EH (cell line): ENCODE measurements around the gene MYRFL.
"Not testable (repeated sequence)": the region's sequence is repeated elsewhere in the genome, so short reads cannot be mapped to it uniquely, and the experiment has no call there.

ENCODE experiments used
- DNase-seq: peaks from one replicate; pipeline ENCODE4 v3.0.0-alpha.2; 2015; ENCODE audit warnings: low read depth

The MYRFL gene

DNA sequence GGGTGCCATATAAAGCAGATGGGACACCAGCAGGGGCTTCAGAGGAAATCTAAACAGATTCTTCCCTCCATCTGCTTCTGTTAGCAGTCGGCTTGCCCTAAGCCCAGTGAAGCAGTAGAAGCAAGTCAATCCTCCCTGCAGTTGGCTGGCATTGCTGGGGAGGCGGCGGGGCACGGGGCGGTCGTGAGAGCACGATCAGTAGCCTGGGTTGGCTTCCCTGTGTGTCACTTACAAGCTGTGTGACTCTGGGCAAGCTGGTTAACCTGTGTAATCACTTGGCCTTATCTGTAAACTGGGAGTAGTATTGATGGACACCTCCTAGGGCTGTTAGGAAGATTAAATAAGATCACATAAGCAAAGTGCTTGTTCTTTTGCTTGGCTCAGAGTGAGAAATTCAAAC lies 19.4 kb downstream of the MYRFL start:
- DNase-seq, result no peak

DNA sequence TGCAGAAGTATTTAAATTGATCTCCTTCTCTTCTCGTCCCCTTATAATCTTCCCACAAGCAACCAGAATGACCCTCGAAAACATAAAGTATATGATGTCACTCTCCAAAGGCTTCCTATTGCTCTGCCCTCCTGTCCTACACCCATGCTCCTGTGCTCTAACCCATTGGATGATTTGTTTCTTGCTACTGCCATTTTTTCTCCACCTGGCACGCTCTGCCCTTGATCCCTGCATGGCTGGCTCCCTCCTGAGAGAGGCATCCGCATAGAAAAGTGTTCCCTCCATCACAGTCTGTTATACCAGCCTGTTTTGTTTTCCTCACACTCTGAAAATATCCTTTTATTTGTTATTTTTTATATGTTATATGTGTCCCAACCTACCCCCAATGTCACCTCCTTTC lies 19.8 kb downstream of the MYRFL start:
- DNase-seq, result no peak

DNA sequence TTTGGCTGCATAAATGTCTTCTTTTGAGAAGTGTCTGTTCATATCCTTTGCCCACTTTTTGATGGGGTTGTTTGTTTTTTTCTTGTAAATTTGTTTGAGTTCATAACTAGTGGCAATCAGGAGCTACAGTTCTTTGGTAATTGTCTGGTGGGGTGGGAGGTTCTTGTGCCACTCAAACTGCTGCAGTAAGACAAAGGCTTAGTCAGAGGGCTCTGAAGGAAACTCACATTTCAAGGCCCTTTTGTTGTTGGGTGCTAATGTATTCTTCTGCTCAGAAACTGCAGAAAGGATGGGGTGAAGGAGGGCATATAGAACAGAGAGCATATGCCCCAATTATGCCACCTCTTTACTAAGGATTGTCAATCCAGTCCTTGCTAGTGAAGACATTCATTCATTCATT lies 21.9 kb downstream of the MYRFL start:
- no peak for DNase-seq

GRCh38 chr12:69851976-69852375 lies 26.9 kb downstream of the MYRFL start:
- DNase-seq, result peak; percentile 11

DNA sequence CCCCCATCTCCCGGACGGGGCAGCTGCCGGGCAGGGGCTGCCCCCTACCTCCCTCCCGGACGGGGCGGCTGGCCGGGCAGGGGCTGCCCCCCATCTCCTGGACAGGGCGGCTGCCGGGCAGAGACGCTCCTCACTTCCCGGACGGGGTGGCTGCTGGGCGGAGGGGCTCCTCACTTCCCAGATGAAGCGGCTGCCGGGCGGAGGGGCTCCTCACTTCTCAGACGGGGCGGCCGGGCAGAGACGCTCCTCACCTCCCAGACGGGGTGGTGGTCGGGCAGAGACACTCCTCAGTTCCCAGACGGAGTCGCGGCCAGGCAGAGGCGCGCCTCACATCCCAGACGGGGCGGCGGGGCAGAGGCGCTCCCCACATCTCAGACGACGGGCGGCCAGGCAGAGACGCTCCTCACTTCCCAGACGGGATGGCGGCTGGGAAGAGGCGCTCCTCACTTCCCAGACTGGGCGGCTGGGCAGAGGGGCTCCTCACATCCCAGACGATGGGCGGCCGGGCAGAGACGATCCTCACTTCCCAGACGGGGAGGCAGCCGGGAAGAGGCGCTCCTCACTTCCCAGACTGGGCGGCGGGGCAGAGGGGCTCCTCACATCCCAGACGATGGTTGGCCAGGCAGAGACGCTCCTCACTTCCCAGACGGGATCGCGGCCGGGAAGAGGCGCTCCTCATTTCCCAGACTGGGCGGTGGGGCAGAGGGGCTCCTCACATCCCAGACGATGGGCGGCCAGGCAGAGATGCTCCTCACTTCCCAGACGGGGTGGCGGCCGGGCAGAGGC lies 28.3 kb downstream of the MYRFL start:
- DNase-seq, result not testable (repeated sequence)

GRCh38 chr12:69866698-69867097 lies 41.7 kb downstream of the MYRFL start:
- no peak for DNase-seq

DNA sequence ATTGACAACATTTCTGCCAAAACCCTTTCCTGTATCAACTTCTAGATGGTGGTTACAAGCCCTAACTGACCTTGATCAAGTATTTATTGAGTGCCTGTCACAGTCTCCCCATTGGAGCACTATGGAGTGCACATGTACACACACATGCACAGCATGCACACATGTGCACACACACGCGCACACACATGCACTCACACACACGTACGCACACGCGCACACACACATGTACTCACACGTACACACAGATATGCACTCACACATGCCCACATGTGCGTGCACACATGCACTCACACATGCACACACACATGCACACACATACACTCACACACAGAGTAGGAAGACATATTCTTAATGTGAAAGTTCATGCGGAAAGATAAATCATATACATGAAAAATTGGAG lies 43.7 kb downstream of the MYRFL start:
- DNase-seq, result no peak

GRCh38 chr12:69872804-69873203 lies 47.8 kb downstream of the MYRFL start:
- DNase-seq, result no peak

DNA sequence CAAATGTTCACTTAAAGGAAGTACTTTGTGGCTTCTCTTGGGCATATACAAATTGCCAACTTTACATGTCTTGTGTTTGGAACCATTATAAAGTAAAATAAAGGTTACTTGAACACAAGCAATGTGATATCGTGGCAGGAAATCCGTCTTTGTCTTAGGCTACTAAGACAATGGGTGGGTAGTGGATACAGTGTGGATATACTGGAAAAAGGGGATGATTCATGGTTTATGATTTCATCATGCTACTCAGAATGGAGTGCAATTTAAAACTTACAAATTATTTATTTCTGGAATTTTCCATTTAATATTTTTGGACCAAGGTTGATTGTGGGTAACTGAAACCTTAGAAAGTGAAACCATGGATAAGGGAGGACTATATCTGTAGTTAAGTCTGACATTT lies 48.4 kb downstream of the MYRFL start:
- no peak for DNase-seq

- no peak for DNase-seq
Measured at GRCh38 chr12:69874606-69875005, 49.6 kb downstream of the MYRFL start.

DNA sequence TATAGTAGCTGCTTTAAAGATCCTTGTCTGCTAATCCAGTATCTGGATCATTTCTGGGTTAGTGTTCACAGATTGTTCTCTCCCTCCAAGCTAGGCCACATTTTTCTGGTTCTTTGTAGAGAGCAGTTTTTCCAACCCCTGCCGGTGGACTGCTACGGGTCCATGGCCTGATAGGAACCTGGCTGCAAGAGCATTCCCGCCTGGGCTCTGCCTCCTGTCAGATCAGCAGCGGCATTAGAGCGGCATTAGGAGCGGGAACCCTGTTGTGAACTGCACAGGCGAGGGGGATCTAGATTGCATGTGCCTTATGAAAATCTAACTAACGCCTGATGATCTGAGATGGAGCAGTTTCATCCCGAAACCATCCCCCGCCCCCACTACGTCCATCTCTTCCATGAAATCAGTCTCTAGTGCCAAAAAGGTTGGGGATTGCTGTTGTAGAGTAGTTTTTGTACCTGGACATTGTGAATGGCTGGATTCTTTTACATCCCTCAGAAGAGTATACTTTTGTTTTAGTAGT lies 50.4 kb downstream of the MYRFL start:
- no peak for DNase-seq

DNA sequence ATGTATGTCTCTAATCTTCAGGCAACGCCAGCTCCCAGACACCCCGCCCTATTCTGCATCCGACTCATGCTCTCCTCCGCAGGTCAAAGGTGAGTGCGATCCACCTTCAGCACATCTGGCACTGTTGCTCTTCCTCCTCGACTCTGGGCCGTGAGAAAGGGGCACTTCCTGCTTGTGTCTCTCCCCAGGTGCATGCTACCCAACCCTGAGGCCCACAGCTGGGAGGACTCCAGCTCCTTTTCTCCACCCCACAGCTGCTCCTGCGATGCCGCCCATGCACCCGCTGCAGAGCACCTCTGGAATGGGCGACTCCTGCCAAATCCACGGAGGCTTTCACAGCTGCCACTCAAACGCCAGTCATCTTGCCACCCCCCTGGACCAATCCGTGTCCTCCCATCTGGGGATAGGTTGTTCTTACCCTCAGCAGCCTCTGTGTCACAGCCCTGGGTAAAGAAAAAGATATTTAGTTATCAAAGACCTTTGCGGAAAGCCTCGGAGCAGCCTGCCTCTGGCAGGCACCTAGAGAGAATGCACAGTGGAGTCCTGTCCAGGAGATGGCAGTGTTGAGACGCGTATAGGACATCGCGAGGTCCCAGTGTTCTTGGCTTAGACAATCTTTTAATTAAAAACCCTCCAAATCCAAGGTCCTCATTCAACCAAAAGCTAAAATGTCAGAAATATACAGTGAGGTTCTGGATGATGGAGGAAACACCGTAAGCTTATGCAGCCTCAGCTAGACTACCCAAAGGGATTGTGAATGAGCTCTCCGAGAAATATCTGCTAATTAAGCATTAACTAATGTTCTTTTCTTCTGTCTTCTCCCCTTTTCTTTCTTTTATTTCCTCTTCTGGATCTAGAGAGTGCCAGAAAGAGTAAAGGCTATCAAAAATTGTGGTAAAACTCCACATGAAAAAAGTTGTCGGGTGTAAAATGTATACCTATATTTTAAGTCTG lies 54.3 kb downstream of the MYRFL start:
- DNase-seq, result peak; percentile 73

- peak; percentile 20 for DNase-seq
Measured at GRCh38 chr12:69880571-69880970, 55.5 kb downstream of the MYRFL start.

DNA sequence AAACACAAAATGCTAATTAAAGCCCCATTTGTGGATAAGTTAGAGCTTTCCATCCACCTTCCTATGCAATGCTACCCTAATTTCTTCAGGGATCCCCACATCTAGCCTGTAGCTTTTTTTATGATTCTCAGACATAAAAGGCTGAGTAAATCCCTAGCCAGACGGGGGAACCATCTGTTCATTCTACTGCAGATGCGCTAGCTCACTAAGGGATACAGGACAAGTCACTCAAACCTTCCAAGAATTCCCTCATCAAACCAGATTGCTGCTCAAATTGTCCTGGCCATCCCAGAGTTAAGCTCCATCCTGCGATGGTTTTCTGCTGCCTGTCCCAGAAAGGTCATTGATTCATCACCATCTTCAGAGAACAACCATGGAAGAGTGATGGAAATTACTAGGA lies 56.7 kb downstream of the MYRFL start:
- no peak for DNase-seq

GRCh38 chr12:69884386-69884785 lies 59.4 kb downstream of the MYRFL start:
- DNase-seq, result no peak

DNA sequence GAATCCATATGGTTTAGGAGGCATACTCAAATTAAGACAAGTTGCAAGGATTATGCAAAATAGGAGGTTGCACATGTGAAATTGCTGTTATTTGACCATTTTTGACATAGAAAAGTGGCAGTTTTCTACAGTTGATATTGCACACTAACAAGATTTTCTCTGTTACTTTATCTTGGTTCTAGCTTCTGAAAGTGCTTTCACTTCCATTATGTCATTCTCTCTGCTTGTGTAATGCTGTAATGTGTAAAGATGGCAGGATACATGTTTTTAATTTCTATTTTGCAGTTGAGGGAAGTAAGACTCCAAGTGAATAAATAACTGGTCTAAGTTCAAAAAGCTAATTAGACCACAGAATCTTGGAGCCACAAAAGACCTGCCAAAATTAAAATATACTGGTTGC lies 60.6 kb downstream of the MYRFL start:
- no peak for DNase-seq

DNA sequence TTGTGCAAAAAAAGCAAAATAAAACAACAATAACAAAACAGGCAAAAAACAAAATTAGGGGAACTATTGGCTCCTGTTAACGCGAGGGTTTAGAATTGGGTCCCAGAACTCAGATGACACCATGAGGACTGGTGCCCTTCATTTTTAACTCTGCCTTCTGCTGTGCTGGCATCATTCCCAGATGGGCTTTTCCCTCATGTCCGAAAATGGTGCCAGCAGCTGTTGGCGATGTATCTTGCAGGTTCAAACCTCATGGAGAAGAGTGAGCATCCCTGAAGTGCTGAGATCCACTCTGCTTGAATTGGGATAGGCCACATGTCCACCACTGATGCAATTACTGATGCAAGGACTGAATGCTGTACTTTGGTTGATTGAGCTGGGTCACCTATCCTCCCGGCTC lies 61.1 kb downstream of the MYRFL start:
- DNase-seq, result no peak

DNA sequence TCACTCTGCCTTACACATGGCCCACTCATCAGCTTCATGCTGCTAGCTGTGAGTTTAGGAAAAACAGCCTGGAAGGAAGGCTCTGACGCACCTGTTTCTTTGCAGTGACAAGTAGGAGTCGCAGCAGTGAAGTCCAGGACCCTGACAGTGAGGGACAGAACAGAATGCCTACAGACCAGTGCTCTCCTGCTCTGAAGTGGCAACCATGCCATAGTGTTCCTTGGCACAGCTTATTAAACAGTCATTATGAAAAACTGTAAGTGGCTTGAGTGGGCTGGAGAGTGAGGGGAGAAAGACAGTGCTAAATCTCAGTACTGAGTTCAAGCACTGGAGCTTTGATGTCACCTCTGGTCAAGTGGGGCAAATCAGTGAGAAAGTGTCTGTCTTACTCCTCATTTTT lies 61.7 kb downstream of the MYRFL start:
- DNase-seq, result no peak

DNA sequence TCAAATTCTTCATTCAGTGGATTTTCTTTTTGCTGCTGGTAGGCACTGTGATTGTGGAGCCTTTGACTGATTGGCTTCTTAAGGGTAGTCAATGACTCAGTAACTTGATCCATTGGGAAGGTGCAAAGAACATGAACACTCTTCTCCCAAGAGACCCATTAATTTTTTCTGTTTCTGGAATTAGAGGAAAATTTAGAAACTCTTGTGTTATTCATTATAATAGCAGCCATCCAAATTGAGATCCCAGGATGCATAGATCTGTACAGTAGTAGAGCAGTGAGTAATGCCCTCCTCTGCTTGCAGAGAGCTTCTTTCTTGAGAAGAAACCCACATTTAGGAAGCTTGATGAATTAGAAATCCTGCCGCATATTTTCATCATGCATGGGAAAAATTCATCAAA lies 63.9 kb downstream of the MYRFL start:
- DNase-seq, result no peak

- no peak for DNase-seq
Measured at GRCh38 chr12:69894800-69895383, 69.9 kb downstream of the MYRFL start.

DNA sequence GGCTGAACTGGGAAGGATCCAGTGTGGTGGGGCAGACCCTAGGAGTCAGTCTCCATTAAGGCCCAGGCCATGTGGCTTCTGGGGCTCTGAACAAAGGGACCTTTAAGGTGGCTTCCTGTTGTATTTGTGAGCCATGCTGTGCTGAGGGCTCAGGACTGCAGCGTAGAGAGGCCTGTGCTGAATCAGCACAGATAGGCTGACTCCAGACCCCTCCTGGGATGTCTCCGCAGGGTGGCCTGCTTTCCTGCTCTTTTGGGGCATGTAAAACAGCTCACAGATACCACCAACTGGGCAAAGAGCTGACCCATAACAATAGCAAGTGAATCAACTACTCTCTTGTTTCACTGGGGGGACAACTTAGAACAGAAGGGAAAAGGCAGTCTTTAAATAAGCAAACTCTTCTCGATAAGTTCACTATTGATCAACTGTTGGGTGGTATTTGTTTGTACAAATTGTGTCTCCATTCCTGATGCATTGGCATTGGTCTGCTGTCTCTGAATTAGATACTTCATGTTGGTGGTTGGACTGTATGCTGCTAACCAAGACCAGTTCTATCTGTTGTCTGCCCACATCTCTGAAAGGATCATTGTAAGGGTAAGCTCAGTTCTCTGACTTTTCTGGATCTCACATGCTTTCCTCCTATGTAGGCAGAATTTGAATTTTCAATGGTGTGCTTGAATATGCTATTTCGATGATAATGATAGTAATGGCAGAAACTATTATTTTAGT lies 71.8 kb downstream of the MYRFL start:
- no peak for DNase-seq

DNA sequence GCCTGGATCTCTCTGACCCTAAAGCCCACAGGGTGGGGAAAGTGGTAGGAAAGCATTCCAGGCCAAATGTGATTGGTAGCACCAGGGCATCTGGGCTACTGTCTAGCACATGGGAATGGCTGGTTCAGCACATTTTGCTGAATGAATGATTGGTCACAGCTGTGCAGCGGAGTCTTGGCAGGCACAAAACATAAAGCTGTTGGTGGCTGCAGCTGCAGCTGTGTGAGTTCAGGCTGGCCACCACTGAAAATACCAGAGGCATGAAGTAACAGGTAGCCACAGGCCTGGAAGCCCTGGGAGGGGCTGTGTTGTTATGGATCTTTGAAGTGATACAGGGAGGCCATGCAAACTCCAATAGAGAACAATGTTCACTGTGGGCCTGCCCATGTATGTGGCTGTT lies 72.7 kb downstream of the MYRFL start:
- peak; percentile 67 for DNase-seq
